IPS-20b (cell line): ENCODE data around the gene OR2H1.

Source experiments
- H3K27ac ChIP-seq: one replicate; pipeline ENCODE4 v1.5.1; 2013; ENCODE audit warnings: low read length
- H3K27me3 ChIP-seq: 2 replicates; pipeline ENCODE4 v1.6.1; 2013; ENCODE audit warnings: mild to moderate bottlenecking, low read length, inconsistent platforms; ENCODE audit not compliant: insufficient read depth
- H3K36me3 ChIP-seq: 2 replicates; pipeline ENCODE4 v1.6.1; 2013; ENCODE audit warnings: low read depth, mild to moderate bottlenecking, inconsistent platforms, low read length, moderate library complexity; ENCODE audit not compliant: insufficient read depth
- H3K4me1 ChIP-seq: 2 replicates; pipeline ENCODE4 v1.6.1; 2013; ENCODE audit warnings: mild to moderate bottlenecking, control low read depth, inconsistent platforms, low read length, moderate library complexity; ENCODE audit not compliant: insufficient read depth
- H3K4me3 ChIP-seq: 2 replicates; pipeline ENCODE4 v1.5.1; 2013; ENCODE audit warnings: mild to moderate bottlenecking, low read length, inconsistent platforms
- H3K9ac ChIP-seq: 2 replicates; pipeline ENCODE4 v1.6.1; 2013; ENCODE audit warnings: low read depth, mild to moderate bottlenecking, inconsistent platforms, low read length, moderate library complexity
- H3K9me3 ChIP-seq: 2 replicates; pipeline ENCODE4 v1.6.1; 2013; ENCODE audit warnings: mild to moderate bottlenecking, low read depth, low read length, inconsistent platforms; ENCODE audit not compliant: insufficient read depth

The OR2H1 gene

GRCh38 chr6:29451471-29452193 lies 5.3 kb upstream of the OR2H1 start:
- H3K36me3 ChIP-seq, result no peaks in the 10 kb centered on the region
- H3K4me3 ChIP-seq, result no peak overlapping the region
- H3K9me3 ChIP-seq, result no peaks in the 10 kb centered on the region; the same call in 1 of the 2 replicates
- H3K4me1 ChIP-seq, result peaks cover 5% of the 10 kb centered on the region; the same call in 1 of the 2 replicates
- no peak overlapping the region for H3K9ac ChIP-seq
- H3K27me3 ChIP-seq, result no peaks in the 10 kb centered on the region
- no peak overlapping the region for H3K27ac ChIP-seq

GRCh38 chr6:29461021-29461814 lies 4.3 kb downstream of the OR2H1 start:
- no peaks in the 10 kb centered on the region for H3K27me3 ChIP-seq

GRCh38 chr6:29462022-29462421 lies 5.1 kb downstream of the OR2H1 start:
- Histone ChIP-seq H3K4me1 (no peaks in the 10 kb centered on the region), H3K9ac (no peak overlapping the region), H3K9me3 (no peaks in the 10 kb centered on the region), H3K27ac (no peak overlapping the region), H3K36me3 (no peaks in the 10 kb centered on the region), H3K4me3 (no peak overlapping the region), H3K27me3 (no peaks in the 10 kb centered on the region)

More at GRCh38 chr6:29461021-29461814, 4.3 kb downstream of the OR2H1 start:
- no peak overlapping the region for H3K27ac ChIP-seq
- H3K4me3 ChIP-seq, result no peak overlapping the region
- H3K9me3 ChIP-seq, result no peaks in the 10 kb centered on the region
- H3K4me1 ChIP-seq, result no peaks in the 10 kb centered on the region
- no peak overlapping the region for H3K9ac ChIP-seq
- no peaks in the 10 kb centered on the region for H3K36me3 ChIP-seq

GRCh38 chr6:29465279-29465678 lies 8.3 kb downstream of the OR2H1 start:
- H3K9ac ChIP-seq, result no peak overlapping the region
- H3K27ac ChIP-seq, result no peak overlapping the region
- H3K27me3 ChIP-seq, result no peaks in the 10 kb centered on the region

GRCh38 chr6:29465801-29466200 lies 8.8 kb downstream of the OR2H1 start:
- no peaks in the 10 kb centered on the region for H3K4me1 ChIP-seq
- no peaks in the 10 kb centered on the region for H3K27me3 ChIP-seq
- no peaks in the 10 kb centered on the region for H3K9me3 ChIP-seq
- H3K27ac ChIP-seq, result no peak overlapping the region
- H3K9ac ChIP-seq, result no peak overlapping the region
- no peak overlapping the region for H3K4me3 ChIP-seq
- no peaks in the 10 kb centered on the region for H3K36me3 ChIP-seq

More at GRCh38 chr6:29465279-29465678, 8.3 kb downstream of the OR2H1 start:
- Histone ChIP-seq H3K36me3 (no peaks in the 10 kb centered on the region), H3K4me3 (no peak overlapping the region), H3K4me1 (no peaks in the 10 kb centered on the region), H3K9me3 (no peaks in the 10 kb centered on the region)

- Histone ChIP-seq H3K9ac (no peak overlapping the region), H3K9me3 (no peaks in the 10 kb centered on the region), H3K4me3 (no peak overlapping the region), H3K36me3 (no peaks in the 10 kb centered on the region), H3K27ac (no peak overlapping the region), H3K4me1 (no peaks in the 10 kb centered on the region), H3K27me3 (no peaks in the 10 kb centered on the region)
These were observed 9.3 kb downstream of the OR2H1 start for GRCh38 chr6:29466241-29466640.

GRCh38 chr6:29474996-29475395 lies 18.0 kb downstream of the OR2H1 start:
- Histone ChIP-seq H3K27ac (no peak overlapping the region), H3K9ac (no peak overlapping the region), H3K4me1 (no peaks in the 10 kb centered on the region), H3K27me3 (no peaks in the 10 kb centered on the region), H3K4me3 (no peak overlapping the region), H3K9me3 (no peaks in the 10 kb centered on the region), H3K36me3 (no peaks in the 10 kb centered on the region)

- Histone ChIP-seq H3K27ac (no peak overlapping the region), H3K36me3 (no peaks in the 10 kb centered on the region), H3K4me3 (no peak overlapping the region), H3K9me3 (no peaks in the 10 kb centered on the region), H3K27me3 (no peaks in the 10 kb centered on the region), H3K4me1 (no peaks in the 10 kb centered on the region), H3K9ac (no peak overlapping the region)
These were observed 21.0 kb downstream of the OR2H1 start for GRCh38 chr6:29477923-29478450.

GRCh38 chr6:29478740-29479139 lies 21.8 kb downstream of the OR2H1 start:
- Histone ChIP-seq H3K9me3 (no peaks in the 10 kb centered on the region), H3K36me3 (no peaks in the 10 kb centered on the region), H3K9ac (no peak overlapping the region), H3K4me3 (no peak overlapping the region), H3K4me1 (no peaks in the 10 kb centered on the region), H3K27ac (no peak overlapping the region), H3K27me3 (no peaks in the 10 kb centered on the region)

- Histone ChIP-seq H3K27me3 (no peaks in the 10 kb centered on the region), H3K9ac (no peak overlapping the region), H3K36me3 (no peaks in the 10 kb centered on the region), H3K9me3 (no peaks in the 10 kb centered on the region), H3K4me3 (no peak overlapping the region), H3K4me1 (no peaks in the 10 kb centered on the region), H3K27ac (no peak overlapping the region)
These were observed 22.6 kb downstream of the OR2H1 start for GRCh38 chr6:29479560-29479959.

GRCh38 chr6:29483186-29483585 lies 26.2 kb downstream of the OR2H1 start:
- Histone ChIP-seq H3K36me3 (no peaks in the 10 kb centered on the region), H3K9me3 (no peaks in the 10 kb centered on the region), H3K4me1 (no peaks in the 10 kb centered on the region), H3K4me3 (no peak overlapping the region), H3K27me3 (no peaks in the 10 kb centered on the region), H3K9ac (no peak overlapping the region), H3K27ac (no peak overlapping the region)

GRCh38 chr6:29483735-29484134 lies 26.8 kb downstream of the OR2H1 start:
- Histone ChIP-seq H3K9ac (no peak overlapping the region), H3K27me3 (no peaks in the 10 kb centered on the region), H3K36me3 (no peaks in the 10 kb centered on the region)

More at GRCh38 chr6:29483735-29484134, 26.8 kb downstream of the OR2H1 start:
- H3K4me1 ChIP-seq, result no peaks in the 10 kb centered on the region
- H3K27ac ChIP-seq, result no peak overlapping the region
- H3K9me3 ChIP-seq, result no peaks in the 10 kb centered on the region
- no peak overlapping the region for H3K4me3 ChIP-seq
